ENCODE data around the gene RAB30.

- TF ChIP-seq CTCF (IDR thresholded peaks at IDR 0.05) (no peak), EZH2phosphoT487 (IDR thresholded peaks at IDR 0.05) (no peak)
Observed at GRCh38 chr11:83073884-83074283, 2.2 kb upstream of the RAB30 start.

Data from neural progenitor cell (in vitro differentiated cells).